Mammary epithelial cell (primary cell): ENCODE data around the gene NLGN2.

ENCODE experiments used
- CTCF ChIP-seq, 2 donors: IDR thresholded peaks in 1 of 2; conservative IDR thresholded peaks in 1 of 2; 2 replicates each; pipeline ENCODE4 v1.5.1; 2011 to 2012; ENCODE audit warnings: inconsistent platforms in 2 of 2, low read length in 2 of 2, mild to moderate bottlenecking in 2 of 2, control low read depth in 1 of 2, low read depth in 1 of 2; ENCODE audit not compliant: insufficient read depth in 1 of 2; ENCODE audit errors: extremely low read depth in 1 of 2
- EZH2 ChIP-seq: IDR thresholded peaks from 2 replicates; pipeline ENCODE4 v1.6.1; 2012; ENCODE audit warnings: low read length, inconsistent platforms, borderline replicate concordance

- no peak for TF ChIP-seq CTCF (conservative IDR thresholded peaks at IDR 0.05 in 1 of 2, IDR thresholded peaks at IDR 0.05 in 1 of 2; ENCODE audit: extremely low read depth in 1 of 2, insufficient read depth in 1 of 2, low read depth in 1 of 2, low read length in 2 of 2)
- TF ChIP-seq EZH2 = no peak
These were observed 36.8 kb upstream of the NLGN2 start for GRCh38 chr17:7370853-7371252.
